Heart left ventricle (tissue), 16 donors: Measurements from ENCODE around the gene LIPC. TPM values are rescaled to one million over a fixed set of nuclear protein-coding genes. Genes with fewer than 3 reads are reported as not detected.

Experiments
- ATAC-seq, 4 donors: fragments of 200-7000 bp; cut with Tn5 transposase; one replicate each; pipeline ENCODE4 v1.9.1; 2020 to 2022; ENCODE audit warnings: moderate library complexity in 4 of 4, mild to moderate bottlenecking in 3 of 4, moderate number of reproducible peaks in 1 of 4
- DNase-seq, 5 donors: peaks; one replicate each; pipeline ENCODE4 v3.0.0-alpha.2; 2020
- H3K27ac ChIP-seq, 12 donors: fragments of 200-600 bp; sonication (generic) in 4 of 12; one replicate each; pipeline versions ENCODE4 v1.5.0 to v1.8.0; 2016 to 2022; ENCODE audit warnings: mild to moderate bottlenecking in 2 of 12
- H3K27me3 ChIP-seq, 9 donors: fragments of 200-600 bp; sonication (generic) in 2 of 9; one replicate each; pipeline versions ENCODE4 v1.5.1 to v1.8.0; 2016 to 2022; ENCODE audit warnings: mild to moderate bottlenecking in 3 of 9
- H3K36me3 ChIP-seq, 9 donors: fragments of 200-600 bp; sonication (generic) in 2 of 9; one replicate each; pipeline versions ENCODE4 v1.5.0 to v1.8.0; 2018 to 2022; ENCODE audit warnings: mild to moderate bottlenecking in 2 of 9
- H3K4me1 ChIP-seq, 12 donors: fragments of 200-600 bp; sonication (generic) in 4 of 12; one replicate each; pipeline versions ENCODE4 v1.5.0 to v1.8.0; 2016 to 2022; ENCODE audit warnings: mild to moderate bottlenecking in 3 of 12
- H3K4me3 ChIP-seq, 12 donors: fragments of 200-600 bp; sonication (generic) in 4 of 12; one replicate each; pipeline versions ENCODE4 v1.5.0 to v1.8.0; 2017 to 2022; ENCODE audit warnings: mild to moderate bottlenecking in 9 of 12, moderate library complexity in 4 of 12
- H3K9me3 ChIP-seq, 12 donors: fragments of 200-600 bp; sonication (generic) in 4 of 12; one replicate each; pipeline versions ENCODE4 v1.5.0 to v1.8.0; 2016 to 2022; ENCODE audit warnings: mild to moderate bottlenecking in 1 of 12
- POLR2A ChIP-seq, 2 donors: fragments of 450-650 bp; IDR thresholded peaks; one replicate each; pipeline ENCODE4 v1.6.1; 2017; ENCODE audit warnings: antibody characterized with exemption in 2 of 2, mild to moderate bottlenecking in 2 of 2, moderate library complexity in 2 of 2
- WGBS, 4 donors: extraction: QIAGEN DNeasy Blood & Tissue Kit in 2 of 4; methylation state at CpG; one replicate each; pipeline versions ENCODE4 v1.1.5 to v1.1.7; 2013 to 2018; 5-methylcytosine and 5-hydroxymethylcytosine counted together
- intact Hi-C, 10 donors: fragments of 100-400 bp; cut with DNase I; formaldehyde crosslinking; loops; one replicate each; pipeline versions ENCODE4 v1.11.1 to v1.14.2; 2022
- polyA plus RNA-seq, 2 donors: library from polyadenylated mRNA; stranded (reverse); fragments of 200-250 nt; gene quantifications; one replicate each; pipeline ENCODE4 v1.2.3, GENCODE V29; 2013
- total RNA-seq, 9 donors: library from RNA; depleted of rRNA in 2 of 9; stranded (reverse); fragments of >200 nt in 2 of 9; fragmentation: NEBNext Ultra II Directional in 3 of 9; extraction: Animal tissue kit (Norgen Biotek cat#: 25700) in 3 of 9; gene quantifications; one replicate each; pipeline versions ENCODE4 v1.1.0 to v1.2.4, GENCODE V29; 2016 to 2023
- TF ChIP-seq, protein P1 (sequence below), 12 donors: fragments of 200-600 bp; sonication (generic) in 4 of 12; IDR thresholded peaks; one replicate each; pipeline versions ENCODE4 v1.5.0 to v1.8.0; 2018 to 2022; ENCODE audit warnings: antibody characterized with exemption in 12 of 12, mild to moderate bottlenecking in 5 of 12
- donor health status: ischemic (EF 13 %, LVEDD 7.1; RV severe dilation, severe dysfunction).
- donor health status: healthy with polysubstance abuse.
- donor health status: DM: no; HTN: yes; CAD: no.
- donor health status: DM: no; HTN: no; CAD: no.
- donor health status: ischemic (EF 25% LVEDD 6.9; RV normal size, moderate dysfunction).
- donor health status: ischemic (EF 25% LVEDD 5.7; RV mildly dilated, moderate dysfunction).
- donor health status: healthy.
- donor health status: DM: yes; HTN: yes; CAD: no.
- donor health status: ischemic (EF 35%, LVEDD 5.7; RV mildly dilated, moderate dysfunction).
- donor health status: nonischemic (EF 11% LVEDD 7.7; RV severe dilation, severe dysfunction).
- donor health status: DM: yes; HTN: yes; CAD: no.
- donor health status: PGD.
- donor health status: ischemic (EF 29% LVEDD 5.4; RV normal size, mild dysfunction).
- donor health status: nonischemic (EF 23%, LVEDD 6.1; RV moderate dilation, normal function).

LIPC gene
- total and polyA plus RNA-seq, 11 donors: 0.10 to 1.4 (median 0.55) TPM; not detected in 1

DNA sequence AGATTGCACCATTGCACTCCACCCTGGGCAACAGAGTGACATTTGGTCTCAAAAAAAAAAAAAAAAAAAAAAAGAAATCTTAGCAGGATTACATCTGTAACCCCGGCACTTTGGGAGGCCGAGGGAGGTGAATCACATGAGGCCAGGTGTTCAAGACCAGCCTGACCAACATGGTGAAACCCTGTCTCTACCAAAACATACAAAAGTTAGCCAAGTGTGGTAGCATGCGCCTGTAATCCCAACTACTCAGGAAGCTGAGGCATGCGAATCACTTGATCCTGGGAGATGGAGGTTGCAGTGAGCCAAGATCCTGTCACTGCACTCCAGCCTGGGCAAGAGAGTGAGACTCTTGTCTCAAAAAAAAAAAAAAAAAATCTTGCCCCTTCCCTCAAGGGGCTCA lies 40.4 kb downstream of the LIPC start:
- ATAC-seq: no peak
- no peak for DNase-seq
- TF ChIP-seq POLR2A (IDR thresholded peaks at IDR 0.05): no peak
- TF ChIP-seq, protein P1, sequence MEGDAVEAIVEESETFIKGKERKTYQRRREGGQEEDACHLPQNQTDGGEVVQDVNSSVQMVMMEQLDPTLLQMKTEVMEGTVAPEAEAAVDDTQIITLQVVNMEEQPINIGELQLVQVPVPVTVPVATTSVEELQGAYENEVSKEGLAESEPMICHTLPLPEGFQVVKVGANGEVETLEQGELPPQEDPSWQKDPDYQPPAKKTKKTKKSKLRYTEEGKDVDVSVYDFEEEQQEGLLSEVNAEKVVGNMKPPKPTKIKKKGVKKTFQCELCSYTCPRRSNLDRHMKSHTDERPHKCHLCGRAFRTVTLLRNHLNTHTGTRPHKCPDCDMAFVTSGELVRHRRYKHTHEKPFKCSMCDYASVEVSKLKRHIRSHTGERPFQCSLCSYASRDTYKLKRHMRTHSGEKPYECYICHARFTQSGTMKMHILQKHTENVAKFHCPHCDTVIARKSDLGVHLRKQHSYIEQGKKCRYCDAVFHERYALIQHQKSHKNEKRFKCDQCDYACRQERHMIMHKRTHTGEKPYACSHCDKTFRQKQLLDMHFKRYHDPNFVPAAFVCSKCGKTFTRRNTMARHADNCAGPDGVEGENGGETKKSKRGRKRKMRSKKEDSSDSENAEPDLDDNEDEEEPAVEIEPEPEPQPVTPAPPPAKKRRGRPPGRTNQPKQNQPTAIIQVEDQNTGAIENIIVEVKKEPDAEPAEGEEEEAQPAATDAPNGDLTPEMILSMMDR (IDR thresholded peaks at IDR 0.05): no peak
- Histone ChIP-seq H3K27me3 (no peaks in the 10 kb centered on the region), H3K4me1 (peaks cover 0 to 61% (median 26%) of the 10 kb centered on the region in 12 donors), H3K9me3 (no peaks in the 10 kb centered on the region), H3K27ac (no peak overlapping the region), H3K4me3 (no peak overlapping the region), H3K36me3 (no peaks in the 10 kb centered on the region)
- 94 to 99% (median 97%) methylated on average over 4 of the region's 4 CpGs for WGBS, 4 donors
- intact Hi-C loops: no loop called here

DNA sequence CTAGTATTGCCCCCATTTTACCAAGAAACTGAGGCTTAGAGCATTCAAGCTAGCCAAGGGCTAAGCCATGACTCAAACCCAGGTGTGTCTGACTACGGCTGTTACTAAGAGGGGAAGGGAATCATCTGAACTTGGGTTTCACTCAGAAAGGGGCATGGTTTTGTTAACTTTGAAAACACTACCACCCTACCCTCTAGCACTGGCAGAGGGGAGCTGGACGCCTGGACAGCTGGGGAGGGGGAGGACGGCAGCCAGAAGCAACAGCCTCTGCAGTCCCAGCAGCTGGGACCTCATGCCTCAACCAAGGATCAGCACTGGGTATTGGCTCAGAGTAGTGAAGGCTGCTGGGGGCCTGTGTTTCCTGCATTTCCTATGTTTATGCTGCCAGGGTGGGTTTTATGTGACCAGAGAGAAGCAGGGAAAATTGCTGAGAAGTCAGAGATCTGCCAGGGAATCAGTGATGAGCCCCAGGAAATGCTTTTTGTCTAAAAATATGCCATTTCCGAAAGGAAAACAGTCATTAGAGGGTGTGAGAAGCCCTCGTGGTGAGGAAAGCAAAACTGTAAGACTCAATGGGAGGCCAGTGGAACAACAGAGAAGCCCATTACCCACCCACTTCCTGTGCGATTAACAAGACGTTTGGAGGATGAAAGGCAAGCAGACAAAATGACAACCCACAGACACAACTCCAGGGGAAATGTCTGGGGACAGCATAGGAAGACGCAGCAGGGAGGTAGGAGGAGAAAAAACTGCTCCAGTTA lies 41.2 kb downstream of the LIPC start:
- no peak for TF ChIP-seq POLR2A (IDR thresholded peaks at IDR 0.05)
- TF ChIP-seq, protein P1 (IDR thresholded peaks at IDR 0.05): no peak
- H3K27me3 ChIP-seq: no peaks in the 10 kb centered on the region
- ATAC-seq (peak in 2 of 4 donors; percentile 33 to 52), DNase-seq (no peak)
- peaks cover 0 to 67% (median 26%) of the 10 kb centered on the region in 12 donors for H3K4me1 ChIP-seq
- H3K4me3 ChIP-seq: no peak overlapping the region
- WGBS, 4 donors: 55 to 61% (median 58%) methylated on average over 8 of the region's 8 CpGs
- H3K36me3 ChIP-seq: no peaks in the 10 kb centered on the region
- intact Hi-C loops: no loop called here
- H3K27ac ChIP-seq: peak overlapping the region in 4 of 12 donors; percentile 10 to 74 (median 43)
- H3K9me3 ChIP-seq: no peaks in the 10 kb centered on the region

DNA sequence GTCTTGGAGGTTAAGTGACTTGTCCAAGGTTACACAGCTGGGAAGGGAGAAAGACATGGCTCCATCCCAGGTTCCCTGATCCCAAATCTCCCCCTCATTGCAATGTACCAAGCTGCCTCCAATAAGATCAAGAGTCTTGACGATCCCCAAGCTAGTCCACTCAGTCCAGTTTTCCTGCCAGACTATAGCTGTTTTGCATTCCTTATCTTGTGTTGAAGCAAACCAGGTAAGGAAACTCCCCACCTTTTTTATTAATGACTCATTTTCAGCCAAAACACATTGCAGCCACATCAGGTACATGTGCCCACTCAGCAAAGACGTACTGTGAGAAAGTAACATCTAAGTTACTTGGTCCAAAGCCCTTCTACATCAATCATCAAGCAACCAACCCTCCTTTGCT lies 41.9 kb downstream of the LIPC start:
- intact Hi-C loops: no loop called here
- peaks cover 0 to 67% (median 26%) of the 10 kb centered on the region in 12 donors for H3K4me1 ChIP-seq
- peak overlapping the region in 3 of 12 donors; percentile 35 to 74 (median 51) for H3K27ac ChIP-seq
- H3K36me3 ChIP-seq: no peaks in the 10 kb centered on the region
- WGBS, 4 donors: 54 to 75% (median 61%) methylated on average over 2 of the region's 2 CpGs
- DNase-seq: no peak
- no peak overlapping the region for H3K4me3 ChIP-seq
- no peak for TF ChIP-seq POLR2A (IDR thresholded peaks at IDR 0.05)
- TF ChIP-seq, protein P1 (IDR thresholded peaks at IDR 0.05): no peak
- no peaks in the 10 kb centered on the region for H3K27me3 ChIP-seq
- peak in 1 of 4 donors; percentile 27 for ATAC-seq
- no peaks in the 10 kb centered on the region for H3K9me3 ChIP-seq

DNA sequence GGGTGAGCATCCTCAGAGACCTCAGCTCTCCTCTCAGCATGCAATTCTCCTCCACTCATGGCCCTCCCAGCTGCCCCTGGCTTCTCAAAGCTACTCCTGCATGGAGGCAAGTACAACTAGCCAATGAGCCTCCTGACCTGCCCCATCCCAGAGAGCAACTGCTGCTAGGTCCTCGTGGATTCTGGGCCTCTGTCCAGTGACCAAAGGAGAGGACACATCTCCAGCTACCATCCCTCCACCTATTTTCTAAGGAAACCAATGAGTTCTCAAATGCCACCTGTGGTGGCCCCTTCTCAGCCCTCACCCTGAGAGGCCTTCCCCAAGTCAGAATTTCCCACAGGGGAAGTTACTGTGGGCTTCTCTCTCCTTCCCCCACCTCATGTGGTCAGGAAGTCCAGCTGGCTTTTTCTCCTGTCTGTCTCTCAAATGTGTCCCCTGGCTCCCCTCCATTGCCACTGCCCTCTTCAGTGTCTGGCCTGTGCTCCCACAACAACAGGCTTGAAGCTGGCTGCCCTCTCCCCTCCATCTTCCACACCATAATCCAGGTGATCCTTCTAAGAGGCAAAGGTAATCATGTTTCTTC lies 43.0 kb downstream of the LIPC start:
- no peak for TF ChIP-seq POLR2A (IDR thresholded peaks at IDR 0.05)
- TF ChIP-seq, protein P1 (IDR thresholded peaks at IDR 0.05): no peak
- no peak overlapping the region for H3K4me3 ChIP-seq
- H3K27me3 ChIP-seq: no peaks in the 10 kb centered on the region
- no peaks in the 10 kb centered on the region for H3K9me3 ChIP-seq
- no peak for ATAC-seq
- WGBS, 4 donors: 68 to 88% (median 80%) methylated on average over 1 of the region's 1 CpG
- peak overlapping the region in 1 of 12 donors; percentile 55 for H3K27ac ChIP-seq
- intact Hi-C loops: no loop called here
- peaks cover 0 to 65% (median 25%) of the 10 kb centered on the region in 12 donors for H3K4me1 ChIP-seq
- no peak for DNase-seq
- no peaks in the 10 kb centered on the region for H3K36me3 ChIP-seq
